PC-9 (cell line): ENCODE results near the gene FSIP1. TPM values are rescaled to one million over a fixed set of nuclear protein-coding genes. Genes with fewer than 3 reads are reported as not detected.
A peak's percentile ranks its signal among the peaks of the same experiment; 100 is the strongest.

Experiments used
- Bru-seq: library from RNA; stranded (reverse); fragments of 400-500 nt; gene quantifications from one replicate; lab custom pipeline; 2021; lab: Mats Ljungman, UMichigan
- BruChase-seq, 2 experiments: library from RNA; stranded (reverse); fragments of 400-500 nt; gene quantifications; one replicate each; lab custom pipeline; 2021; lab: Mats Ljungman, UMichigan
- BruUV-seq: library from RNA; stranded (reverse); fragments of 400-500 nt; replicated peaks from 2 replicates; lab custom pipeline; 2021; lab: Mats Ljungman, UMichigan
- CTCF ChIA-PET: fragments of 300-600 bp; sonication (Branson Sonifier 250); formaldehyde crosslinking; loops from one replicate; lab custom pipeline; 2022; ENCODE audit warnings: antibody characterized with exemption; lab: Charles Lee
- POLR2A ChIA-PET: fragments of 300-600 bp; sonication (Branson Sonifier 250); formaldehyde crosslinking; loops from one replicate; lab custom pipeline; 2022; ENCODE audit warnings: antibody characterized with exemption; ENCODE audit not compliant: unreplicated experiment; lab: Charles Lee
- DNase-seq, 2 experiments: peaks; one replicate each; pipeline versions ENCODE4 v3.0.0 to v3.0.0-alpha.2; 2015 to 2022; ENCODE audit warnings: mixed read lengths in 1 of 2
- H2AFZ ChIP-seq: fragments of 200-600 bp; sonication (generic); 2 replicates; pipeline ENCODE4 v1.8.1; 2017; ENCODE audit warnings: antibody characterized with exemption
- H3F3A ChIP-seq: fragments of 200-600 bp; sonication (generic); 2 replicates; pipeline ENCODE4 v1.8.1; 2017; ENCODE audit warnings: antibody characterized with exemption, mild to moderate bottlenecking, low read depth; ENCODE audit not compliant: insufficient read depth
- H3K27ac ChIP-seq: fragments of 200-600 bp; sonication (generic); 2 replicates; pipeline ENCODE4 v1.6.1; 2016; ENCODE audit warnings: mixed run types
- H3K27me3 ChIP-seq: fragments of 200-600 bp; sonication (generic); 2 replicates; pipeline ENCODE4 v1.6.1; 2016; ENCODE audit warnings: low read depth, mixed run types; ENCODE audit not compliant: insufficient read depth
- H3K36me3 ChIP-seq: fragments of 200-600 bp; sonication (generic); 2 replicates; pipeline ENCODE4 v1.6.1; 2016; ENCODE audit warnings: low read depth, mixed run types
- H3K4me1 ChIP-seq: fragments of 200-600 bp; sonication (generic); replicated peaks from 2 replicates; pipeline ENCODE4 v1.6.1; 2016; ENCODE audit warnings: mixed run types; ENCODE audit not compliant: insufficient read depth
- H3K4me2 ChIP-seq: fragments of 200-600 bp; sonication (generic); 2 replicates; pipeline ENCODE4 v1.6.1; 2017; ENCODE audit warnings: mixed run types
- H3K4me3 ChIP-seq: fragments of 200-600 bp; sonication (generic); 2 replicates; pipeline ENCODE4 v1.6.1; 2016; ENCODE audit warnings: mixed run types
- H3K79me2 ChIP-seq: fragments of 200-600 bp; sonication (generic); 2 replicates; pipeline ENCODE4 v1.6.1; 2017; ENCODE audit warnings: low read depth, mixed run types
- H3K9me2 ChIP-seq: fragments of 200-600 bp; sonication (generic); 2 replicates; pipeline ENCODE4 v1.8.1; 2017; ENCODE audit warnings: mild to moderate bottlenecking; ENCODE audit not compliant: insufficient read depth
- H3K9me3 ChIP-seq: fragments of 200-600 bp; sonication (generic); 2 replicates; pipeline ENCODE4 v1.8.1; 2016; ENCODE audit warnings: low read depth; ENCODE audit not compliant: insufficient read depth
- H4K20me1 ChIP-seq: fragments of 200-600 bp; sonication (generic); 2 replicates; pipeline ENCODE4 v1.8.1; 2017; ENCODE audit not compliant: insufficient read depth
- EZH2 ChIP-seq: fragments of 200-600 bp; sonication (generic); IDR thresholded peaks from 2 replicates; pipeline ENCODE4 v1.8.0; 2017; ENCODE audit warnings: antibody characterized with exemption, low read depth
- intact Hi-C: fragments of 100-400 bp; cut with micrococcal nuclease; formaldehyde crosslinking; loops from one replicate; pipeline ENCODE4 v1.10.0; 2022; ENCODE audit not compliant: unreplicated experiment
- long read RNA-seq: library from polyadenylated mRNA; stranded (forward); transcript quantifications from one replicate; pipeline ENCODE4 v2.0.0, GENCODE V29; 2022
- total RNA-seq: library from RNA; stranded (reverse); gene quantifications from 2 replicates; pipeline ENCODE4 v1.2.3, GENCODE V29; 2021
- TF ChIP-seq, protein P1 (sequence below): fragments of 200-600 bp; sonication (generic); conservative IDR thresholded peaks from 2 replicates; pipeline ENCODE4 v1.6.1; 2017; ENCODE audit warnings: mixed run types, antibody characterized with exemption, mild to moderate bottlenecking, moderate library complexity

FSIP1 gene
- total RNA-seq: 0.63 and 1.2 TPM in 2 replicates
- Bru-seq, nascent RNA: percentile 44 among the genes with signal in this experiment
- percentile 32 among the genes with signal in this experiment for BruChase-seq, experiment 1, labeled RNA remaining after a 2-hour chase
- BruChase-seq, experiment 2, labeled RNA remaining after a 6-hour chase: percentile 26 among the genes with signal in this experiment
- long read RNA-seq, partial matches to known transcripts: 0 of 21 reads
- long read RNA-seq, other reads (novel, unspliced or antisense): 21 of 21 reads

DNA sequence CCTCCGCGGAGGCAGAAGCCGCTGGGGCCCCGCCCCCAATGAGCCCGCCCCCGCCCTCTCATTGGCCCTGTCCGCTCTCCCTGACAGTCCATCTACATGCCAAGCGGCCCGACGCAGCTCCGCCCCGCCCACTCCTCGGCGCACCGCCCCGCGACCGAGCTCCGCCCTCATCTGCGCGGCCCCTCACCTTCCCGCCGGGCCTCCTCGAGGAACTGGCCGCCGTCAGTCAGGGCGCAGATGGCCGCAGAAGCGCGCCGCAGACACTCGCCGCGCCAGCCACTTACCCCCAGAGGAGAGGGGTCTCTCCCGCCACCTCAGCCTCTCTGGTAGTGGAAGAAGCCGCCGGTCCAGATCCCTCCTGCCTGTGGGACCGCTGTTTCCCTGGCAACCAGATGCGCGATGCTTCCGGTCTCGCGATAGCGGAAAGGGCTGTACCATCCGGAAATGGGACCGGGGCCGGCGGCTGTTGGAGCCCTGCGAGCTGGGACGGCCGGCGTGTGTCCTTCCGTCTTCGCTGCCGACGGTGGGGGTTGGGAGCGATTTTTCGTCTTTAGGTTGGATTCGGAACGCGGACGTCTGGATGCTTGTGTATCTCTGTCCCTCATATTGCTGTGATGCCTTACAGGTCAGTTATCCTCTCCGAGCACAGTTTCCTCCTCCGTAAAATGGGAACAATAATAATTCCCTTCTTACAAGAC, at the start of gene FSIP1:
Gene FSIP1, minus strand, starts transcription at position 401 of the 698 bp plus-strand sequence. CDS start 6,317 bp downstream, outside the sequence.
- Histone ChIP-seq H3F3A (peaks cover 4% of the 10 kb centered on the region; the same call in 1 of the 2 replicates), H3K9me3 (no peaks in the 10 kb centered on the region), H3K4me2 (peak within 1 kb of the TSS; percentile 84), H3K79me2 (peaks cover 13% of the 10 kb centered on the region; the same call in 1 of the 2 replicates), H2AFZ (peak within 1 kb of the TSS; percentile 98), H3K27ac (peak within 1 kb of the TSS; percentile 31; the same call in 1 of the 2 replicates), H4K20me1 (no peaks in the 10 kb centered on the region), H3K9me2 (no peaks in the 10 kb centered on the region), H3K4me1 (peaks cover 9% of the 10 kb centered on the region), H3K36me3 (no peaks in the 10 kb centered on the region), H3K27me3 (no peaks in the 10 kb centered on the region), H3K4me3 (peak within 1 kb of the TSS; percentile 98)
- BruUV-seq: no TSS peak
- POLR2A ChIA-PET: interaction anchor here (0.6 to 0.7 kb wide), 2 partner anchors 462 to 556 kb away, joined by 3 to 4 read pairs; no protein-coding TSS in a partner anchor
- peak; percentile 84 to 97 for DNase-seq
- TF ChIP-seq, protein P1, sequence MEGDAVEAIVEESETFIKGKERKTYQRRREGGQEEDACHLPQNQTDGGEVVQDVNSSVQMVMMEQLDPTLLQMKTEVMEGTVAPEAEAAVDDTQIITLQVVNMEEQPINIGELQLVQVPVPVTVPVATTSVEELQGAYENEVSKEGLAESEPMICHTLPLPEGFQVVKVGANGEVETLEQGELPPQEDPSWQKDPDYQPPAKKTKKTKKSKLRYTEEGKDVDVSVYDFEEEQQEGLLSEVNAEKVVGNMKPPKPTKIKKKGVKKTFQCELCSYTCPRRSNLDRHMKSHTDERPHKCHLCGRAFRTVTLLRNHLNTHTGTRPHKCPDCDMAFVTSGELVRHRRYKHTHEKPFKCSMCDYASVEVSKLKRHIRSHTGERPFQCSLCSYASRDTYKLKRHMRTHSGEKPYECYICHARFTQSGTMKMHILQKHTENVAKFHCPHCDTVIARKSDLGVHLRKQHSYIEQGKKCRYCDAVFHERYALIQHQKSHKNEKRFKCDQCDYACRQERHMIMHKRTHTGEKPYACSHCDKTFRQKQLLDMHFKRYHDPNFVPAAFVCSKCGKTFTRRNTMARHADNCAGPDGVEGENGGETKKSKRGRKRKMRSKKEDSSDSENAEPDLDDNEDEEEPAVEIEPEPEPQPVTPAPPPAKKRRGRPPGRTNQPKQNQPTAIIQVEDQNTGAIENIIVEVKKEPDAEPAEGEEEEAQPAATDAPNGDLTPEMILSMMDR: no peak
- TF ChIP-seq EZH2: no peak
- CTCF ChIA-PET: interaction anchor here (0.6 kb wide), 1 partner anchor 61 kb away, joined by 3 read pairs; no protein-coding TSS in a partner anchor
- intact Hi-C loops: loop anchor here (5.0 to 10.0 kb wide), 6 partner anchors 92 to 1078 kb away; partner anchors contain the start of genes BMF, BUB1B, EIF2AK4 and SRP14

DNA sequence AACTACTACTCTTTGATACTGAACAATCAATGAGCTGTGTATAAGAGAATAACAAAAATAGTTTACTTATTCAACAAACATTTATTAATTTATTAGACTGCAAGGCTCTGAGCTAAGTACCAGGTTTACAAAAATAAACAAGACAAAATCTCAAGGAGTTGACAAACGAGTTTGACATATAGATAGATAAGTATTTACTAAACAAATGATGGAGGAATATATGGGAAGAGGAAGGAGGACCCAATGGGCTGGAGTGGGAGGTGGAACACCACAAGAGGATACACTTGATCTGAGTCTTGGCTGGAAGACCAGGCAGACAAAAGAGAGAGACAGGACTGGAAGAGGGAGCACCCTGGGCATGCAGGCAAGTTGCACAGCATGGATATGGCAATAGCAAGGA, 47.5 kb upstream of the FSIP1 start:
- CTCF ChIA-PET: no interaction called here

More for the DNA sequence above, 47.5 kb upstream of the FSIP1 start:
- no peak overlapping the region for H3K4me3 ChIP-seq
- intact Hi-C loops: no loop called here
- no peak overlapping the region for H2AFZ ChIP-seq
- no peaks in the 10 kb centered on the region for H3K79me2 ChIP-seq
- no peaks in the 10 kb centered on the region for H3F3A ChIP-seq
- H3K9me2 ChIP-seq: no peaks in the 10 kb centered on the region
- H3K4me1 ChIP-seq: peaks cover 5% of the 10 kb centered on the region; the same call in 1 of the 2 replicates
- DNase-seq: no peak
- POLR2A ChIA-PET: interaction anchor here (0.5 kb wide), 1 partner anchor 104 kb away, joined by 5 read pairs; the partner anchor contains the start of gene EIF2AK4
- H3K27me3 ChIP-seq: no peaks in the 10 kb centered on the region
- H4K20me1 ChIP-seq: no peaks in the 10 kb centered on the region
- H3K36me3 ChIP-seq: no peaks in the 10 kb centered on the region
- BruUV-seq: no TSS peak
- H3K9me3 ChIP-seq: no peaks in the 10 kb centered on the region
- no peak for TF ChIP-seq EZH2
- TF ChIP-seq, protein P1: no peak
- H3K27ac ChIP-seq: no peak overlapping the region
- H3K4me2 ChIP-seq: no peak overlapping the region
